HepG2 (cell line): ENCODE data around the gene ALK. TPM values are rescaled to one million over a fixed set of nuclear protein-coding genes. Genes with fewer than 3 reads are reported as not detected.

Source experiments
- ATAC-seq: fragments of 200-7000 bp; cut with Tn5 transposase; 3 replicates; pipeline ENCODE4 v1.9.1; 2020; ENCODE audit warnings: mild to moderate bottlenecking, moderate library complexity
- BruUV-seq: library from RNA; stranded (reverse); fragments of 400-500 nt; replicated peaks from 2 replicates; lab custom pipeline; 2021; lab: Mats Ljungman, UMichigan
- CTCF ChIA-PET: fragments of 300-600 bp; formaldehyde crosslinking; extraction: SDS; loops from one replicate; lab custom pipeline; 2021; ENCODE audit warnings: low total read pairs, inconsistent platforms, low intra/inter-chr PET ratio; lab: Yijun Ruan, JAX
- POLR2A ChIA-PET: fragments of 350-600 bp; sonication (Branson Sonifier 250); formaldehyde crosslinking; loops from one replicate; lab custom pipeline; 2020; ENCODE audit warnings: antibody characterized with exemption, inconsistent platforms; lab: Yijun Ruan, JAX
- DNase-seq: peaks from one replicate; pipeline ENCODE4 v3.0.0-alpha.2; 2015; ENCODE audit warnings: low spot score
- FAIRE-seq: peaks from 3 replicates; lab custom pipeline; 2011; peaks lifted over from hg19 to GRCh38; lab: Jason Lieb, UNC
- H2AFZ ChIP-seq: one replicate; pipeline ENCODE4 v1.6.1; 2011; ENCODE audit warnings: low read length, inconsistent platforms
- H3K27ac ChIP-seq: fragments of 300-600 bp; 3 replicates; pipeline ENCODE4 v1.8.0; 2011; ENCODE audit warnings: mixed run types, mild to moderate bottlenecking, mixed read lengths, low read length, inconsistent platforms; ENCODE audit not compliant: insufficient read depth; ENCODE audit errors: extremely low read length
- H3K27me3 ChIP-seq, 2 experiments: fragments of 200-600 bp in 1 of 2; 2 replicates in 1 of 2; 3 replicates in 1 of 2; pipeline versions ENCODE4 v1.6.0 to v1.8.0; 2011; ENCODE audit warnings: low read length in 2 of 2, mild to moderate bottlenecking in 2 of 2, moderate library complexity in 2 of 2, inconsistent platforms in 1 of 2; ENCODE audit not compliant: insufficient read depth in 2 of 2, control insufficient read depth in 1 of 2
- H3K36me3 ChIP-seq, 2 experiments: fragments of 200-600 bp in 1 of 2; replicated peaks in 1 of 2; 2 replicates in 1 of 2; 3 replicates in 1 of 2; pipeline versions ENCODE4 v1.5.1 to v1.8.0; 2011; ENCODE audit warnings: low read length in 2 of 2, inconsistent platforms in 1 of 2; ENCODE audit not compliant: insufficient read depth in 2 of 2, control insufficient read depth in 1 of 2
- H3K4me1 ChIP-seq: 2 replicates; pipeline ENCODE4 v1.5.1; 2012; ENCODE audit warnings: low read length, inconsistent platforms; ENCODE audit not compliant: insufficient read depth
- H3K4me2 ChIP-seq: 2 replicates; pipeline ENCODE4 v1.6.0; 2011; ENCODE audit warnings: low read depth, low read length, inconsistent platforms
- H3K4me3 ChIP-seq, 3 experiments: fragments of 200-600 bp in 1 of 3; sonication (generic), shearing (Covaris generic) in 1 of 3; replicated peaks in 1 of 3; 2 replicates each; pipeline ENCODE4 v1.5.1; 2011 to 2016; ENCODE audit warnings: low read length in 3 of 3, inconsistent platforms in 2 of 3, low read depth in 2 of 3, mild to moderate bottlenecking in 2 of 3, control low read depth in 1 of 3, mixed read lengths in 1 of 3; ENCODE audit not compliant: insufficient read depth in 1 of 3
- H3K79me2 ChIP-seq: one replicate; pipeline ENCODE4 v1.6.1; 2011; ENCODE audit warnings: low read length, inconsistent platforms; ENCODE audit not compliant: insufficient read depth
- H3K9ac ChIP-seq: 2 replicates; pipeline ENCODE4 v1.6.0; 2011; ENCODE audit warnings: mild to moderate bottlenecking, low read depth, low read length, inconsistent platforms; ENCODE audit not compliant: insufficient read depth
- H3K9me3 ChIP-seq: 2 replicates; pipeline ENCODE4 v1.5.1; 2012; ENCODE audit warnings: mild to moderate bottlenecking, low read length
- H4K20me1 ChIP-seq: 2 replicates; pipeline ENCODE4 v1.6.0; 2011; ENCODE audit warnings: inconsistent platforms, mild to moderate bottlenecking, low read length, moderate library complexity; ENCODE audit not compliant: insufficient read depth
- CCDC6 ChIP-seq: sonication (generic); formaldehyde crosslinking; IDR thresholded peaks from 2 replicates; pipeline ENCODE4 v1.8.1; 2022; ENCODE audit warnings: mild to moderate bottlenecking, missing genetic modification reagents, moderate library complexity
- EP300 ChIP-seq, 3 experiments: sonication (generic) in 1 of 3; formaldehyde crosslinking in 1 of 3; IDR thresholded peaks; 2 replicates each; pipeline versions ENCODE4 v1.5.1 to v1.6.1; 2011 to 2020; ENCODE audit warnings: low read depth in 2 of 3, low read length in 2 of 3, borderline replicate concordance in 1 of 3, improper control_type of control experiment in 1 of 3, mild to moderate bottlenecking in 1 of 3, missing genetic modification reagents in 1 of 3, moderate library complexity in 1 of 3
- GTF2F1 ChIP-seq: fragments of 150-350 bp; IDR thresholded peaks from 2 replicates; pipeline ENCODE4 v1.6.1; 2014; ENCODE audit warnings: low read length
- MEIS1 ChIP-seq: sonication (generic); formaldehyde crosslinking; IDR thresholded peaks from 2 replicates; pipeline ENCODE4 v1.9.0; 2021; ENCODE audit warnings: mild to moderate bottlenecking, missing genetic modification reagents, moderate library complexity, borderline replicate concordance
- MTA1 ChIP-seq: sonication (generic); formaldehyde crosslinking; IDR thresholded peaks from 2 replicates; pipeline ENCODE4 v1.4.0; 2020; ENCODE audit warnings: missing genetic modification reagents, mild to moderate bottlenecking, borderline replicate concordance
- TBL1XR1 ChIP-seq: fragments of 150-350 bp; IDR thresholded peaks from 2 replicates; pipeline ENCODE4 v1.6.1; 2014; ENCODE audit warnings: borderline replicate concordance, low read length; ENCODE audit not compliant: partially characterized antibody
- TCF7 ChIP-seq: sonication (generic); IDR thresholded peaks from 2 replicates; pipeline ENCODE4 v1.6.1; 2016; ENCODE audit warnings: antibody characterized with exemption, low read depth
- ZNF75D ChIP-seq: sonication (generic); formaldehyde crosslinking; IDR thresholded peaks from 2 replicates; pipeline ENCODE4 v1.8.1; 2023; ENCODE audit warnings: missing genetic modification reagents, mild to moderate bottlenecking, borderline replicate concordance
- WGBS: methylation state at CpG from one replicate; pipeline ENCODE4 v1.1.6; 2017; ENCODE audit warnings: low lambda C conversion rate; 5-methylcytosine and 5-hydroxymethylcytosine counted together
- in situ Hi-C: cut with HindIII; loops from 2 replicates; pipeline ENCODE4 v1.10.0; 2017; ENCODE audit warnings: low pct_unique_long_range_greater_than_20kb; ENCODE audit not compliant: extremely low pct_ligation_motif_present
- intact Hi-C: fragments of 100-400 bp; cut with micrococcal nuclease; formaldehyde crosslinking; loops from one replicate; pipeline ENCODE4 v1.10.0; 2022; ENCODE audit not compliant: unreplicated experiment
- polyA plus RNA-seq, 8 experiments: library from polyadenylated mRNA; depleted of rRNA in 3 of 8; stranded (reverse) in 7 of 8; unstranded in 1 of 8; fragments of >200 nt; fragmentation: Illumina TruSeq in 4 of 8; extraction: Trizol in 4 of 8; gene quantifications; 2 replicates each; pipeline versions ENCODE4 v1.2.1 to v1.2.3, GENCODE V29; 2011 to 2016; ENCODE audit warnings: low read depth in 4 of 8, missing spikeins in 1 of 8, mixed read lengths in 1 of 8; ENCODE audit not compliant: insufficient read depth in 1 of 8
- total RNA-seq, 5 experiments: library from RNA; depleted of rRNA; stranded (reverse); fragments of >200 nt; fragmentation: Illumina TruSeq; extraction: Trizol; gene quantifications; 2 replicates each; pipeline ENCODE4 v1.2.3, GENCODE V29; 2016; ENCODE audit warnings: low read depth in 1 of 5
- TF ChIP-seq, protein P1 (sequence below): IDR thresholded peaks from 2 replicates; pipeline ENCODE4 v1.6.1; 2016

Gene ALK
- total and polyA plus RNA-seq, 2 of the 13 experiments (the other 11 are each of a cell fraction or from before 2014, with no cell fraction given) = not detected

- no peak for TF ChIP-seq ZNF75D
Measured at GRCh38 chr2:29392774-29393173, 528.6 kb downstream of the ALK start (continued).

DNA sequence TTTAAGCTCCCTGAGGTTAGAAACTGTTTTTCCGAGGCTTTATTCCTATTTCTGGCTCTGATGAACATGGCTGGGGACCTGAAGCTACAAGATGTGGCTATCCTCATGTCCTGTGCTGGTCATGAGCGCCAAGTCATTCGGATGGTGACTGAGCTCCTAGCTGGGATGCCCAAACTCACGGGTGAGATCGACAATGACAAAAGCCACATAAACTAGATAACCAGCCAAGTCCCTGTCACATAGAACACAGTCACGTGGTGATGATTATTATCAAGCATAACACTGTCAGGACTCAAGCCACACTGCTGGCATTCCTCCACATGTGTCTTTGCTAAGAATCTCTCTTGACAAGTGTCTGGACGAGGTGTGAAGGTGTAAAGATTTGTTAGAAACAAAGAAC lies 531.2 kb downstream of the ALK start:
- Histone ChIP-seq H3K4me3 (no peak overlapping the region), H3K79me2 (no peaks in the 10 kb centered on the region), H4K20me1 (no peaks in the 10 kb centered on the region), H3K9me3 (no peaks in the 10 kb centered on the region), H3K4me1 (no peaks in the 10 kb centered on the region), H2AFZ (no peak overlapping the region), H3K9ac (no peak overlapping the region), H3K4me2 (no peak overlapping the region), H3K36me3 (no peaks in the 10 kb centered on the region), H3K27me3 (peaks cover 1 to 22% of the 10 kb centered on the region in 2 experiments; a peak in 1 of 5 replicates), H3K27ac (no peak overlapping the region)
- no TSS peak for BruUV-seq
- DNase-seq (no peak), ATAC-seq (no peak), FAIRE-seq (no peak)
- 6% methylated on average over 7 of the region's 7 CpGs for whole genome bisulfite sequencing
- POLR2A ChIA-PET = no interaction called here
- CTCF ChIA-PET = no interaction called here
- in situ Hi-C loops (no loop called here), intact Hi-C loops (no loop called here)
- no peak for TF ChIP-seq CCDC6 (CRISPR knock-in tag)
- TF ChIP-seq MTA1 = no peak
- TF ChIP-seq EP300 (IDR thresholded peaks at IDR 0.05; ENCODE audit: low read depth in 2 of 2, low read length in 2 of 2) = no peak
- TF ChIP-seq EP300 (CRISPR knock-in tag; IDR thresholded peaks at IDR 0.05; ENCODE audit: borderline replicate concordance) = no peak
- TF ChIP-seq TCF7 = no peak
- no peak for TF ChIP-seq GTF2F1
- TF ChIP-seq MEIS1 (CRISPR knock-in tag) = no peak
- TF ChIP-seq, protein P1, sequence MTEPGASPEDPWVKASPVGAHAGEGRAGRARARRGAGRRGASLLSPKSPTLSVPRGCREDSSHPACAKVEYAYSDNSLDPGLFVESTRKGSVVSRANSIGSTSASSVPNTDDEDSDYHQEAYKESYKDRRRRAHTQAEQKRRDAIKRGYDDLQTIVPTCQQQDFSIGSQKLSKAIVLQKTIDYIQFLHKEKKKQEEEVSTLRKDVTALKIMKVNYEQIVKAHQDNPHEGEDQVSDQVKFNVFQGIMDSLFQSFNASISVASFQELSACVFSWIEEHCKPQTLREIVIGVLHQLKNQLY (CRISPR knock-in tag) = no peak
- TF ChIP-seq TBL1XR1 = no peak
